CD4-positive, CD25-positive, alpha-beta regulatory T cell (primary cell): Measurements from ENCODE around the gene COPE. TPM values are rescaled to one million over a fixed set of nuclear protein-coding genes. Genes with fewer than 3 reads are reported as not detected.

Experiments
- ATAC-seq, 2 donors: fragments of 150-1000 bp; cut with Tn5 transposase; one replicate each; pipeline ENCODE4 v1.10.0; 2021; ENCODE audit warnings: low read depth in 2 of 2, moderate number of reproducible peaks in 2 of 2, moderate library complexity in 1 of 2
- DNase-seq, 3 donors: peaks; one replicate each; pipeline versions ENCODE4 v3.0.0 to v3.0.0-alpha.2; 2012 to 2022; ENCODE audit warnings: mixed read lengths in 1 of 3
- H3K27ac ChIP-seq: one replicate; pipeline ENCODE4 v1.7.0; 2013; ENCODE audit warnings: mild to moderate bottlenecking, low read length; ENCODE audit not compliant: insufficient read depth, poor library complexity, severe bottlenecking
- H3K27me3 ChIP-seq: one replicate; pipeline ENCODE4 v1.7.0; 2013; ENCODE audit warnings: low read length; ENCODE audit not compliant: control insufficient read depth, insufficient read depth
- H3K36me3 ChIP-seq: one replicate; pipeline ENCODE4 v1.7.0; 2013; ENCODE audit warnings: mild to moderate bottlenecking, low read length, moderate library complexity; ENCODE audit not compliant: control insufficient read depth, insufficient read depth
- H3K4me1 ChIP-seq: 2 replicates; pipeline ENCODE4 v1.7.0; 2013; ENCODE audit warnings: mild to moderate bottlenecking, low read length; ENCODE audit not compliant: insufficient read depth, control insufficient read depth, poor library complexity, severe bottlenecking
- H3K4me3 ChIP-seq: one replicate; pipeline ENCODE4 v1.7.0; 2013; ENCODE audit warnings: low read depth, mild to moderate bottlenecking, low read length, moderate library complexity
- H3K9me3 ChIP-seq, 2 experiments: 1 replicate in 1 of 2; 2 replicates in 1 of 2; pipeline ENCODE4 v1.7.0; 2013; ENCODE audit warnings: low read length in 2 of 2, mild to moderate bottlenecking in 1 of 2, moderate library complexity in 1 of 2; ENCODE audit not compliant: control insufficient read depth in 2 of 2
- H3K27ac Mint-ChIP-seq, 3 donors: one replicate each; pipeline ENCODE4 v1.8.0; 2020 to 2022; ENCODE audit warnings: mild to moderate bottlenecking in 3 of 3, mixed read lengths in 3 of 3, moderate library complexity in 2 of 3
- H3K27me3 Mint-ChIP-seq: one replicate; pipeline ENCODE4 v1.8.0; 2022; ENCODE audit warnings: mild to moderate bottlenecking, mixed read lengths
- H3K36me3 Mint-ChIP-seq: one replicate; pipeline ENCODE4 v1.8.0; 2020; ENCODE audit warnings: mixed read lengths
- H3K4me1 Mint-ChIP-seq, 4 donors: one replicate each; pipeline ENCODE4 v1.8.0; 2020 to 2022; ENCODE audit warnings: mixed read lengths in 4 of 4, mild to moderate bottlenecking in 1 of 4
- H3K4me3 Mint-ChIP-seq, 4 donors: one replicate each; pipeline ENCODE4 v1.8.0; 2020 to 2022; ENCODE audit warnings: mild to moderate bottlenecking in 4 of 4, mixed read lengths in 4 of 4, moderate library complexity in 3 of 4
- H3K9me3 Mint-ChIP-seq, 7 donors: one replicate each; pipeline ENCODE4 v1.8.0; 2020 to 2022; ENCODE audit warnings: mixed read lengths in 7 of 7, mild to moderate bottlenecking in 3 of 7, moderate library complexity in 2 of 7
- polyA plus RNA-seq, 4 donors: library from polyadenylated mRNA; unstranded; fragments of 300-500 nt; fragmentation: Illumina TruSeq; gene quantifications; one replicate each; pipeline ENCODE4 v1.2.3, GENCODE V29; 2021
- total RNA-seq: library from RNA; stranded (reverse); gene quantifications from one replicate; pipeline ENCODE4 v1.2.3, GENCODE V29; 2022

COPE gene
- total and polyA plus RNA-seq, 5 donors from 2014 or later = 165 to 314 (median 253) TPM

- Histone ChIP-seq H3K4me3 (no peak overlapping the region), H3K27ac (no peak overlapping the region), H3K9me3 (no peaks in the 10 kb centered on the region), H3K36me3 (peaks cover 89% of the 10 kb centered on the region), H3K4me1 (no peaks in the 10 kb centered on the region), H3K27me3 (no peaks in the 10 kb centered on the region)
- DNase-seq (no peak), ATAC-seq (no peak)
- Mint-ChIP-seq H3K4me1 (peaks cover 0 to 6% (median 0%) of the 10 kb centered on the region in 4 donors), H3K27ac (peak overlapping the region in 1 of 3 donors; percentile 69), H3K4me3 (no peak overlapping the region), H3K9me3 (no peaks in the 10 kb centered on the region), H3K27me3 (peaks cover 5% of the 10 kb centered on the region), H3K36me3 (peaks cover 20% of the 10 kb centered on the region)
Observed at GRCh38 chr19:18862976-18863842, 56.0 kb downstream of the COPE start.

GRCh38 chr19:18861917-18862316, 57.3 kb downstream of the COPE start:
- ATAC-seq (no peak), DNase-seq (no peak)
- peaks cover 27% of the 10 kb centered on the region for H3K36me3 Mint-ChIP-seq
- H3K4me1 Mint-ChIP-seq = peaks cover 0 to 2% (median 0%) of the 10 kb centered on the region in 4 donors
- no peak overlapping the region for H3K27ac ChIP-seq
- H3K27me3 ChIP-seq = no peaks in the 10 kb centered on the region
- no peaks in the 10 kb centered on the region for H3K4me1 ChIP-seq
- H3K27ac Mint-ChIP-seq = peak overlapping the region in 1 of 3 donors; percentile 31
- no peak overlapping the region for H3K4me3 ChIP-seq
- H3K36me3 ChIP-seq = peaks cover 90% of the 10 kb centered on the region
- no peak overlapping the region for H3K4me3 Mint-ChIP-seq
- H3K9me3 ChIP-seq = no peaks in the 10 kb centered on the region
- H3K27me3 Mint-ChIP-seq = no peaks in the 10 kb centered on the region
- no peaks in the 10 kb centered on the region for H3K9me3 Mint-ChIP-seq

- peaks cover 25% of the 10 kb centered on the region for H3K36me3 Mint-ChIP-seq
- Histone ChIP-seq H3K9me3 (no peaks in the 10 kb centered on the region), H3K27me3 (no peaks in the 10 kb centered on the region), H3K4me1 (no peaks in the 10 kb centered on the region), H3K4me3 (no peak overlapping the region), H3K36me3 (peaks cover 93% of the 10 kb centered on the region), H3K27ac (no peak overlapping the region)
- H3K4me1 Mint-ChIP-seq = no peaks in the 10 kb centered on the region
- H3K27ac Mint-ChIP-seq = no peak overlapping the region
- ATAC-seq = no peak
- no peak for DNase-seq
- H3K4me3 Mint-ChIP-seq = no peak overlapping the region
- H3K27me3 Mint-ChIP-seq = no peaks in the 10 kb centered on the region
- H3K9me3 Mint-ChIP-seq = no peaks in the 10 kb centered on the region
Observed at GRCh38 chr19:18861235-18861634, 58.0 kb downstream of the COPE start.

GRCh38 chr19:18860725-18861124, 58.5 kb downstream of the COPE start:
- Mint-ChIP-seq H3K9me3 (no peaks in the 10 kb centered on the region), H3K4me1 (no peaks in the 10 kb centered on the region), H3K27ac (no peak overlapping the region), H3K36me3 (peaks cover 25% of the 10 kb centered on the region), H3K27me3 (no peaks in the 10 kb centered on the region), H3K4me3 (no peak overlapping the region)
- DNase-seq (no peak), ATAC-seq (no peak)
- no peaks in the 10 kb centered on the region for H3K4me1 ChIP-seq
- no peak overlapping the region for H3K4me3 ChIP-seq
- H3K27me3 ChIP-seq = no peaks in the 10 kb centered on the region
- peaks cover 94% of the 10 kb centered on the region for H3K36me3 ChIP-seq
- H3K27ac ChIP-seq = no peak overlapping the region
- H3K9me3 ChIP-seq = no peaks in the 10 kb centered on the region

- Mint-ChIP-seq H3K4me3 (no peak overlapping the region), H3K27me3 (no peaks in the 10 kb centered on the region), H3K36me3 (peaks cover 28% of the 10 kb centered on the region), H3K27ac (no peak overlapping the region), H3K9me3 (no peaks in the 10 kb centered on the region), H3K4me1 (no peaks in the 10 kb centered on the region)
- DNase-seq (no peak), ATAC-seq (no peak)
- H3K27me3 ChIP-seq = no peaks in the 10 kb centered on the region
- H3K4me1 ChIP-seq = no peaks in the 10 kb centered on the region
- H3K36me3 ChIP-seq = peaks cover 94% of the 10 kb centered on the region
- no peak overlapping the region for H3K4me3 ChIP-seq
- H3K9me3 ChIP-seq = no peaks in the 10 kb centered on the region
- no peak overlapping the region for H3K27ac ChIP-seq
Observed at GRCh38 chr19:18860302-18860700, 58.9 kb downstream of the COPE start.

- Histone ChIP-seq H3K27ac (no peak overlapping the region), H3K27me3 (no peaks in the 10 kb centered on the region)
- no peaks in the 10 kb centered on the region for H3K4me1 Mint-ChIP-seq
Observed at GRCh38 chr19:18859676-18860301, 59.4 kb downstream of the COPE start.

GRCh38 chr19:18858906-18859646, 60.1 kb downstream of the COPE start:
- no peaks in the 10 kb centered on the region for H3K4me1 Mint-ChIP-seq
- Histone ChIP-seq H3K27me3 (no peaks in the 10 kb centered on the region), H3K4me1 (no peaks in the 10 kb centered on the region), H3K36me3 (peaks cover 100% of the 10 kb centered on the region), H3K4me3 (no peak overlapping the region), H3K9me3 (no peaks in the 10 kb centered on the region), H3K27ac (no peak overlapping the region)
- no peaks in the 10 kb centered on the region for H3K27me3 Mint-ChIP-seq
- H3K9me3 Mint-ChIP-seq = no peaks in the 10 kb centered on the region
- H3K4me3 Mint-ChIP-seq = no peak overlapping the region
- DNase-seq (no peak), ATAC-seq (no peak)
- peaks cover 28% of the 10 kb centered on the region for H3K36me3 Mint-ChIP-seq
- H3K27ac Mint-ChIP-seq = no peak overlapping the region

More at GRCh38 chr19:18859676-18860301, 59.4 kb downstream of the COPE start:
- H3K36me3 Mint-ChIP-seq = peaks cover 32% of the 10 kb centered on the region
- H3K27me3 Mint-ChIP-seq = no peaks in the 10 kb centered on the region
- no peaks in the 10 kb centered on the region for H3K9me3 Mint-ChIP-seq
- Histone ChIP-seq H3K36me3 (peaks cover 97% of the 10 kb centered on the region), H3K9me3 (no peaks in the 10 kb centered on the region), H3K4me1 (no peaks in the 10 kb centered on the region), H3K4me3 (no peak overlapping the region)
- H3K27ac Mint-ChIP-seq = no peak overlapping the region
- DNase-seq = no peak
- no peak overlapping the region for H3K4me3 Mint-ChIP-seq
- no peak for ATAC-seq
